ENCODE results near the gene TINAG.

The TINAG gene

GRCh38 chr6:54286141-54286540 is 22.1 kb upstream of the TINAG start:
- no peaks in the 10 kb centered on the region for H3K79me2 ChIP-seq (ENCODE audit: insufficient read depth, low read depth)
- no peak overlapping the region for H3K9ac ChIP-seq
- no peak overlapping the region for H3K4me3 ChIP-seq (IDR thresholded peaks at IDR 0.05; ENCODE audit: insufficient read depth, low read depth, low read length)
- no peak for TF ChIP-seq CTCF (conservative IDR thresholded peaks at IDR 0.05; ENCODE audit: low read depth, low read length)
- no peaks in the 10 kb centered on the region for H4K20me1 ChIP-seq (ENCODE audit: insufficient read depth)
- H2AFZ ChIP-seq (ENCODE audit: low read depth) = no peak overlapping the region
- H3K27ac ChIP-seq = no peak overlapping the region
- no peaks in the 10 kb centered on the region for H3K4me1 ChIP-seq (ENCODE audit: low read depth, poor library complexity, severe bottlenecking)
- no peaks in the 10 kb centered on the region for H3K36me3 ChIP-seq (ENCODE audit: insufficient read depth)
- H3K4me2 ChIP-seq = no peak overlapping the region
- no peaks in the 10 kb centered on the region for H3K27me3 ChIP-seq (ENCODE audit: insufficient read depth, low read depth)

- H3K27me3 ChIP-seq (ENCODE audit: insufficient read depth, low read depth) = no peaks in the 10 kb centered on the region
- H3K79me2 ChIP-seq (ENCODE audit: insufficient read depth, low read depth) = no peaks in the 10 kb centered on the region
- no peak for TF ChIP-seq CTCF (conservative IDR thresholded peaks at IDR 0.05; ENCODE audit: low read depth, low read length)
- no peak overlapping the region for H3K9ac ChIP-seq
- no peak overlapping the region for H3K4me3 ChIP-seq (IDR thresholded peaks at IDR 0.05; ENCODE audit: insufficient read depth, low read depth, low read length)
- H3K27ac ChIP-seq = no peak overlapping the region
- no peaks in the 10 kb centered on the region for H3K4me1 ChIP-seq (ENCODE audit: low read depth, poor library complexity, severe bottlenecking)
- H4K20me1 ChIP-seq (ENCODE audit: insufficient read depth) = no peaks in the 10 kb centered on the region
- no peaks in the 10 kb centered on the region for H3K36me3 ChIP-seq (ENCODE audit: insufficient read depth)
- no peak overlapping the region for H2AFZ ChIP-seq (ENCODE audit: low read depth)
- no peak overlapping the region for H3K4me2 ChIP-seq
Observed at GRCh38 chr6:54288474-54288873, 19.8 kb upstream of the TINAG start.

GRCh38 chr6:54289426-54289825 is 18.8 kb upstream of the TINAG start:
- H3K4me3 ChIP-seq (IDR thresholded peaks at IDR 0.05; ENCODE audit: insufficient read depth, low read depth, low read length) = no peak overlapping the region
- no peaks in the 10 kb centered on the region for H3K79me2 ChIP-seq (ENCODE audit: insufficient read depth, low read depth)
- no peak overlapping the region for H3K27ac ChIP-seq
- no peak overlapping the region for H2AFZ ChIP-seq (ENCODE audit: low read depth)
- H3K4me1 ChIP-seq (ENCODE audit: low read depth, poor library complexity, severe bottlenecking) = no peaks in the 10 kb centered on the region
- H3K9ac ChIP-seq = no peak overlapping the region
- no peaks in the 10 kb centered on the region for H3K27me3 ChIP-seq (ENCODE audit: insufficient read depth, low read depth)
- no peak overlapping the region for H3K4me2 ChIP-seq
- no peak for TF ChIP-seq CTCF (conservative IDR thresholded peaks at IDR 0.05; ENCODE audit: low read depth, low read length)
- no peaks in the 10 kb centered on the region for H3K36me3 ChIP-seq (ENCODE audit: insufficient read depth)
- no peaks in the 10 kb centered on the region for H4K20me1 ChIP-seq (ENCODE audit: insufficient read depth)

- Histone ChIP-seq H3K36me3 (ENCODE audit: insufficient read depth) (no peaks in the 10 kb centered on the region), H3K27me3 (ENCODE audit: insufficient read depth, low read depth) (no peaks in the 10 kb centered on the region), H3K4me2 (no peak overlapping the region), H4K20me1 (ENCODE audit: insufficient read depth) (no peaks in the 10 kb centered on the region), H3K4me3 (IDR thresholded peaks at IDR 0.05; ENCODE audit: insufficient read depth, low read depth, low read length) (no peak overlapping the region), H3K79me2 (ENCODE audit: insufficient read depth, low read depth) (no peaks in the 10 kb centered on the region), H3K4me1 (ENCODE audit: low read depth, poor library complexity, severe bottlenecking) (no peaks in the 10 kb centered on the region), H3K9ac (no peak overlapping the region), H2AFZ (ENCODE audit: low read depth) (no peak overlapping the region), H3K27ac (no peak overlapping the region)
- TF ChIP-seq CTCF (conservative IDR thresholded peaks at IDR 0.05; ENCODE audit: low read depth, low read length) = no peak
Observed at GRCh38 chr6:54291146-54291545, 17.1 kb upstream of the TINAG start.

GRCh38 chr6:54291738-54292137 is 16.5 kb upstream of the TINAG start:
- H3K27ac ChIP-seq = no peak overlapping the region
- no peaks in the 10 kb centered on the region for H3K4me1 ChIP-seq (ENCODE audit: low read depth, poor library complexity, severe bottlenecking)
- no peaks in the 10 kb centered on the region for H3K36me3 ChIP-seq (ENCODE audit: insufficient read depth)
- no peaks in the 10 kb centered on the region for H4K20me1 ChIP-seq (ENCODE audit: insufficient read depth)
- H3K9ac ChIP-seq = no peak overlapping the region
- H2AFZ ChIP-seq (ENCODE audit: low read depth) = no peak overlapping the region
- H3K79me2 ChIP-seq (ENCODE audit: insufficient read depth, low read depth) = no peaks in the 10 kb centered on the region
- no peak overlapping the region for H3K4me3 ChIP-seq (IDR thresholded peaks at IDR 0.05; ENCODE audit: insufficient read depth, low read depth, low read length)
- no peak for TF ChIP-seq CTCF (conservative IDR thresholded peaks at IDR 0.05; ENCODE audit: low read depth, low read length)
- H3K27me3 ChIP-seq (ENCODE audit: insufficient read depth, low read depth) = no peaks in the 10 kb centered on the region
- H3K4me2 ChIP-seq = no peak overlapping the region

Measured in KMS-11 (cell line).